HEK293 (cell line): ENCODE measurements around the gene BACH2.

ENCODE experiments used
- BCL6B ChIP-seq: fragments of 450-650 bp; formaldehyde crosslinking; IDR thresholded peaks from 2 replicates; pipeline ENCODE4 v1.5.1; 2017; ENCODE audit warnings: missing biosample characterization, missing genetic modification characterization
- GLIS2 ChIP-seq: fragments of 450-650 bp; formaldehyde crosslinking; IDR thresholded peaks from 2 replicates; pipeline ENCODE4 v1.5.1; 2016; ENCODE audit warnings: missing biosample characterization, missing genetic modification characterization
- INSM2 ChIP-seq: fragments of 450-650 bp; formaldehyde crosslinking; IDR thresholded peaks from 2 replicates; pipeline ENCODE4 v1.5.1; 2016; ENCODE audit warnings: missing biosample characterization, missing genetic modification characterization
- KLF1 ChIP-seq: fragments of 450-650 bp; formaldehyde crosslinking; IDR thresholded peaks from 2 replicates; pipeline ENCODE4 v1.5.1; 2016; ENCODE audit warnings: missing biosample characterization, missing genetic modification characterization
- RBAK ChIP-seq: fragments of 450-650 bp; formaldehyde crosslinking; IDR thresholded peaks from 2 replicates; pipeline ENCODE4 v1.5.1; 2016; ENCODE audit warnings: missing biosample characterization, missing genetic modification characterization
- ZBTB10 ChIP-seq: fragments of 450-650 bp; formaldehyde crosslinking; IDR thresholded peaks from 2 replicates; pipeline ENCODE4 v1.5.1; 2016; ENCODE audit warnings: missing biosample characterization, missing genetic modification characterization
- ZBTB11 ChIP-seq: fragments of 450-650 bp; formaldehyde crosslinking; conservative IDR thresholded peaks from 2 replicates; pipeline ENCODE4 v1.5.1; 2016; ENCODE audit warnings: low read depth, missing biosample characterization, missing genetic modification characterization
- ZBTB8A ChIP-seq: fragments of 450-650 bp; formaldehyde crosslinking; IDR thresholded peaks from 2 replicates; pipeline ENCODE4 v1.5.1; 2016; ENCODE audit warnings: missing biosample characterization, missing genetic modification characterization
- ZFHX2 ChIP-seq: fragments of 450-650 bp; formaldehyde crosslinking; conservative IDR thresholded peaks from 2 replicates; pipeline ENCODE4 v1.5.1; 2016; ENCODE audit warnings: missing biosample characterization, missing genetic modification characterization
- ZFP37 ChIP-seq: fragments of 450-650 bp; formaldehyde crosslinking; IDR thresholded peaks from 2 replicates; pipeline ENCODE4 v1.5.1; 2016; ENCODE audit warnings: missing biosample characterization, missing genetic modification characterization
- ZNF169 ChIP-seq: fragments of 450-650 bp; formaldehyde crosslinking; IDR thresholded peaks from 2 replicates; pipeline ENCODE4 v1.5.1; 2016; ENCODE audit warnings: missing biosample characterization, missing genetic modification characterization
- ZNF266 ChIP-seq: fragments of 450-650 bp; formaldehyde crosslinking; IDR thresholded peaks from 2 replicates; pipeline ENCODE4 v1.5.1; 2016; ENCODE audit warnings: missing biosample characterization, missing genetic modification characterization, low read depth
- ZNF311 ChIP-seq: fragments of 450-650 bp; formaldehyde crosslinking; IDR thresholded peaks from 2 replicates; pipeline ENCODE4 v1.5.1; 2017; ENCODE audit warnings: missing biosample characterization, missing genetic modification characterization, borderline replicate concordance
- ZNF341 ChIP-seq: fragments of 450-650 bp; formaldehyde crosslinking; IDR thresholded peaks from 2 replicates; pipeline ENCODE4; 2016; ENCODE audit warnings: low read depth, missing biosample characterization, missing genetic modification characterization
- ZNF350 ChIP-seq: fragments of 450-650 bp; formaldehyde crosslinking; IDR thresholded peaks from 2 replicates; pipeline ENCODE4 v1.5.0; 2017; ENCODE audit warnings: missing biosample characterization, mild to moderate bottlenecking, missing genetic modification characterization
- ZNF433 ChIP-seq: fragments of 450-650 bp; formaldehyde crosslinking; IDR thresholded peaks from 2 replicates; pipeline ENCODE4 v1.5.1; 2016; ENCODE audit warnings: missing biosample characterization, missing genetic modification characterization, low read depth
- ZNF518A ChIP-seq: fragments of 450-650 bp; formaldehyde crosslinking; conservative IDR thresholded peaks from 2 replicates; pipeline ENCODE4 v1.5.1; 2016; ENCODE audit warnings: low read depth, missing biosample characterization, missing genetic modification characterization
- ZNF549 ChIP-seq: fragments of 450-650 bp; IDR thresholded peaks from 2 replicates; pipeline ENCODE4 v1.5.1; 2018; ENCODE audit warnings: missing biosample characterization, missing genetic modification characterization, mild to moderate bottlenecking, inconsistent platforms, moderate library complexity
- ZNF580 ChIP-seq: fragments of 450-650 bp; formaldehyde crosslinking; IDR thresholded peaks from 2 replicates; pipeline ENCODE4 v1.5.1; 2016; ENCODE audit warnings: missing biosample characterization, missing genetic modification characterization
- ZNF600 ChIP-seq: fragments of 450-650 bp; formaldehyde crosslinking; IDR thresholded peaks from 2 replicates; pipeline ENCODE4 v1.5.1; 2016; ENCODE audit warnings: missing biosample characterization, missing genetic modification characterization
- ZNF785 ChIP-seq: fragments of 450-650 bp; formaldehyde crosslinking; IDR thresholded peaks from 2 replicates; pipeline ENCODE4 v1.5.1; 2016; ENCODE audit warnings: missing biosample characterization, missing genetic modification characterization

Gene BACH2

GRCh38 chr6:90294989-90295853 is 1.4 kb downstream of the BACH2 start (continued):
- TF ChIP-seq ZBTB10 (tag by site-specific recombination) (0 out of 2 replicates have a peak, but pooled peaks have one; percentile 19), ZNF785 (no peak), ZBTB11 (tag by site-specific recombination) (peak; percentile 20; the same call in 1 of the 2 replicates), ZNF311 (tag by site-specific recombination) (no peak), GLIS2 (peak; percentile 84), ZNF266 (tag by site-specific recombination) (no peak), ZNF350 (tag by site-specific recombination) (no peak), ZBTB8A (tag by site-specific recombination) (peak; percentile 94), ZNF433 (tag by site-specific recombination) (no peak), ZNF518A (tag by site-specific recombination) (no peak), ZNF341 (no peak), BCL6B (tag by site-specific recombination) (no peak), INSM2 (tag by site-specific recombination) (no peak), ZFP37 (no peak), RBAK (tag by site-specific recombination) (no peak), ZNF169 (tag by site-specific recombination) (no peak), ZNF580 (tag by site-specific recombination) (no peak), ZFHX2 (tag by site-specific recombination) (peak; percentile 72), KLF1 (tag by site-specific recombination) (no peak), ZNF549 (tag by site-specific recombination) (no peak), ZNF600 (peak; percentile 70; the same call in 1 of the 2 replicates)
